Ovary (tissue), 9 donors: ENCODE measurements around the gene ATRN. TPM values are rescaled to one million over a fixed set of nuclear protein-coding genes. Genes with fewer than 3 reads are reported as not detected.

Source experiments
- DNase-seq, 5 donors: peaks; one replicate each; pipeline ENCODE4 v3.0.0-alpha.2; 2019 to 2020
- H3K27ac ChIP-seq, 2 donors: fragments of 200-600 bp; one replicate each; pipeline versions ENCODE4 v1.5.1 to v1.8.0; 2019 to 2022
- H3K27me3 ChIP-seq: fragments of 200-600 bp; one replicate; pipeline ENCODE4 v1.8.0; 2022
- H3K36me3 ChIP-seq: fragments of 200-600 bp; sonication (generic); one replicate; pipeline ENCODE4 v1.5.1; 2019
- H3K4me1 ChIP-seq: one replicate; pipeline ENCODE4 v1.8.1; 2013; ENCODE audit warnings: mild to moderate bottlenecking, moderate library complexity; ENCODE audit not compliant: insufficient read depth
- H3K4me3 ChIP-seq: fragments of 200-600 bp; sonication (generic); one replicate; pipeline ENCODE4 v1.5.1; 2017
- H3K9me3 ChIP-seq, 2 donors: fragments of 200-600 bp in 1 of 2; sonication (generic) in 1 of 2; one replicate each; pipeline versions ENCODE4 v1.5.1 to v1.8.1; 2013 to 2019; ENCODE audit warnings: mild to moderate bottlenecking in 1 of 2, moderate library complexity in 1 of 2
- EP300 ChIP-seq: sonication (generic); formaldehyde crosslinking; IDR thresholded peaks from one replicate; pipeline ENCODE4 v1.6.1; 2017; ENCODE audit warnings: antibody characterized with exemption
- POLR2A ChIP-seq: fragments of 450-650 bp; IDR thresholded peaks from one replicate; pipeline ENCODE4 v1.6.1; 2017; ENCODE audit warnings: antibody characterized with exemption, mild to moderate bottlenecking, moderate library complexity
- WGBS, 3 donors: extraction: QIAGEN DNeasy Blood & Tissue Kit in 1 of 3; methylation state at CpG; one replicate each; pipeline versions ENCODE4 v1.1.5 to v1.1.7; 2013 to 2017; 5-methylcytosine and 5-hydroxymethylcytosine counted together
- intact Hi-C, 4 donors: fragments of 100-400 bp; cut with DNase I; formaldehyde crosslinking; loops; one replicate each; pipeline versions ENCODE4 v1.11.0 to v1.15.1; 2022 to 2023
- polyA plus RNA-seq, 2 donors: library from polyadenylated mRNA; stranded (reverse); fragments of 200-250 nt in 1 of 2; fragments of 350-450 nt in 1 of 2; fragmentation: Illumina TruSeq in 1 of 2; extraction: RNeasy Lipid Tissue Mini Kit (QIAGEN cat#74804) in 1 of 2; gene quantifications; one replicate each; pipeline ENCODE4 v1.2.3, GENCODE V29; 2013 to 2014
- total RNA-seq, 7 donors: library from RNA; depleted of rRNA in 2 of 7; stranded (reverse); fragments of >200 nt in 2 of 7; fragmentation: NEBNext Ultra II Directional in 3 of 7; extraction: Animal tissue kit (Norgen Biotek cat#: 25700) in 3 of 7; gene quantifications; one replicate each; pipeline versions ENCODE4 v1.1.0 to v1.2.4, GENCODE V29; 2016 to 2023
- TF ChIP-seq, protein P1 (sequence below), 3 donors: fragments of 450-650 bp in 2 of 3; fragments of 200-600 bp in 1 of 3; IDR thresholded peaks; one replicate each; pipeline versions ENCODE4 v1.5.1 to v1.8.0; 2016 to 2022; ENCODE audit warnings: antibody characterized with exemption in 3 of 3, mild to moderate bottlenecking in 1 of 3
- donor health status: DM: no; HTN: no; CAD: no; lungs with moderate emphysema.
- donor health status: DM: no; HTN: no; CAD: no.
- donor health status: Bipolar disorder and iron deficiency.
- donor health status: DM: yes; HTN: yes; CAD: no.
- donor health status: DM: no; HTN: no; CAD: no.
- donor health status: DM: yes; HTN: yes; CAD: no.

ATRN gene
- total and polyA plus RNA-seq, 9 donors = 10.3 to 46.2 (median 23.6) TPM

DNA sequence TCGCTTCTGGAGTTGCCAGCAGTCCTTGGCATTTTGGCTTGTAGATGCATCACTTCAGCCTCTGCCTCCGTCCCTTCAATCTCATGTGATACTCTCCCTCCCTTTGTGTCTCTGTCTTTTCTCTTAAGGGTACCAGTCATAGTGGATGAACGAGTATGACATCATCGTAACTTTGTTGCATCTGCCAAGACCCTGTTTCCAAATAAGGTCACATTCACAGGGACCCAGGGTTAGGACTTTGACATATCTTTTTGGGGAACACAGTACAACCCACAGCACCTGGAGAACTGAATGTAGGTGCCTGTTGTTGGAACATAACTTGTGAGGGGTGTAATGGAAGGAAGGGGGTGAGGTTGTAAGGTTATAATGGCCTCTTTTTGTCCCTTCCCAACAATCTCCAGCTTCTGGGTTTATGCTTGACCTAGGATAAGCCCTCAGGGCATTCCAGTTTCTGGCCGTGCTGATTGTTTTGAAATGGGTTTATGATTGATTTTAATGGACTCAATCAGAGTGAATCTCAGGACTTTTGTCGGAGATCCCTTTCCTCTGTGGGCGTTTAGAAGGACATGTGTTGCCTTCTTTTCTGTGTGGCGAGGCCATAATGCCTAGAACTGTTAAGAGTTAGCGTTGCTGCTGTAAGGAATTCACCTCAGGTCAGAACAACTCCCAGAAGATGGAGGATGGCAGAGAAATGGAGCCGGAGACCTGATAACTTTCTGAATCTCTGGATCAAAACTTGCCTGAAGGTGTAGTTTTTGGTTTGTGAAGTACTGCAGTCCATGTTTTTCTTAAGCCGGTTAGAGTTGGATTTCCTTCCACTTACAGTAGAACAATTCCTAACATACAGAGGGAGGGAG, 9.2 kb downstream of the ATRN start:
- Histone ChIP-seq H3K9me3 (no peaks in the 10 kb centered on the region), H3K4me3 (no peak overlapping the region), H3K4me1 (peaks cover 3% of the 10 kb centered on the region), H3K27me3 (no peaks in the 10 kb centered on the region), H3K36me3 (no peaks in the 10 kb centered on the region), H3K27ac (no peak overlapping the region)
- intact Hi-C loops = no loop called here
- 84 to 88% (median 87%) methylated on average over 11 of the region's 11 CpGs for WGBS, 3 donors
- no peak for DNase-seq
- TF ChIP-seq POLR2A (no peak), EP300 (no peak)
- TF ChIP-seq, protein P1, sequence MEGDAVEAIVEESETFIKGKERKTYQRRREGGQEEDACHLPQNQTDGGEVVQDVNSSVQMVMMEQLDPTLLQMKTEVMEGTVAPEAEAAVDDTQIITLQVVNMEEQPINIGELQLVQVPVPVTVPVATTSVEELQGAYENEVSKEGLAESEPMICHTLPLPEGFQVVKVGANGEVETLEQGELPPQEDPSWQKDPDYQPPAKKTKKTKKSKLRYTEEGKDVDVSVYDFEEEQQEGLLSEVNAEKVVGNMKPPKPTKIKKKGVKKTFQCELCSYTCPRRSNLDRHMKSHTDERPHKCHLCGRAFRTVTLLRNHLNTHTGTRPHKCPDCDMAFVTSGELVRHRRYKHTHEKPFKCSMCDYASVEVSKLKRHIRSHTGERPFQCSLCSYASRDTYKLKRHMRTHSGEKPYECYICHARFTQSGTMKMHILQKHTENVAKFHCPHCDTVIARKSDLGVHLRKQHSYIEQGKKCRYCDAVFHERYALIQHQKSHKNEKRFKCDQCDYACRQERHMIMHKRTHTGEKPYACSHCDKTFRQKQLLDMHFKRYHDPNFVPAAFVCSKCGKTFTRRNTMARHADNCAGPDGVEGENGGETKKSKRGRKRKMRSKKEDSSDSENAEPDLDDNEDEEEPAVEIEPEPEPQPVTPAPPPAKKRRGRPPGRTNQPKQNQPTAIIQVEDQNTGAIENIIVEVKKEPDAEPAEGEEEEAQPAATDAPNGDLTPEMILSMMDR (IDR thresholded peaks at IDR 0.05) = no peak

GRCh38 chr20:3483309-3483708, 12.5 kb downstream of the ATRN start:
- intact Hi-C loops = no loop called here
- H3K27ac ChIP-seq = no peak overlapping the region
- no peaks in the 10 kb centered on the region for H3K9me3 ChIP-seq
- TF ChIP-seq POLR2A (no peak), EP300 (no peak)
- TF ChIP-seq, protein P1 (IDR thresholded peaks at IDR 0.05) = no peak
- 42 to 64% (median 51%) methylated on average over 3 of the region's 3 CpGs for WGBS, 3 donors
- H3K4me1 ChIP-seq = peaks cover 3% of the 10 kb centered on the region
- no peaks in the 10 kb centered on the region for H3K36me3 ChIP-seq
- no peak overlapping the region for H3K4me3 ChIP-seq
- no peak for DNase-seq
- H3K27me3 ChIP-seq = no peaks in the 10 kb centered on the region

GRCh38 chr20:3483784-3484183, 13.0 kb downstream of the ATRN start:
- Histone ChIP-seq H3K4me1 (peaks cover 3% of the 10 kb centered on the region), H3K27ac (no peak overlapping the region), H3K36me3 (no peaks in the 10 kb centered on the region), H3K27me3 (no peaks in the 10 kb centered on the region), H3K9me3 (no peaks in the 10 kb centered on the region), H3K4me3 (no peak overlapping the region)
- TF ChIP-seq POLR2A = no peak
- TF ChIP-seq, protein P1 (IDR thresholded peaks at IDR 0.05) = no peak
- no peak for TF ChIP-seq EP300
- intact Hi-C loops = no loop called here
- 13 to 17% (median 14%) methylated on average over 1 of the region's 1 CpG for WGBS, 3 donors
- DNase-seq = no peak

- Histone ChIP-seq H3K4me1 (peaks cover 3% of the 10 kb centered on the region), H3K4me3 (no peak overlapping the region), H3K36me3 (no peaks in the 10 kb centered on the region), H3K9me3 (no peaks in the 10 kb centered on the region), H3K27ac (no peak overlapping the region), H3K27me3 (no peaks in the 10 kb centered on the region)
- TF ChIP-seq, protein P1 (IDR thresholded peaks at IDR 0.05) = no peak
- TF ChIP-seq POLR2A (no peak), EP300 (no peak)
- DNase-seq = no peak
- intact Hi-C loops = no loop called here
- WGBS, 3 donors = 97 to 98% (median 98%) methylated on average over 1 of the region's 1 CpG
Observed at GRCh38 chr20:3485913-3486312, 15.1 kb downstream of the ATRN start.
